Measurements from ENCODE around the gene CPT1B. TPM values are rescaled to one million over a fixed set of nuclear protein-coding genes. Genes with fewer than 3 reads are reported as not detected.

The CPT1B gene
- total and polyA plus RNA-seq, 2 of the 4 experiments (the other 2 are of a cell fraction): 0.36 to 1.8 TPM

- Histone ChIP-seq H3K23ac (ENCODE audit: low read depth, low read length) (peak within 1 kb of the TSS; percentile 2; the same call in 1 of the 2 replicates), H3K27me3 (ENCODE audit: control insufficient read depth, insufficient read depth, low read length) (no peaks in the 10 kb centered on the region), H3K4me3 (ENCODE audit: insufficient read depth, low read depth, low read length) (peak within 1 kb of the TSS; percentile 84), H3K4ac (ENCODE audit: low read depth, low read length) (peak within 1 kb of the TSS; percentile 96), H4K91ac (ENCODE audit: insufficient read depth, low read depth, low read length) (peak within 1 kb of the TSS; percentile 76; the same call in 1 of the 2 replicates), H3K4me1 (ENCODE audit: control insufficient read depth, insufficient read depth, low read length) (peaks cover 13% of the 10 kb centered on the region), H3K79me1 (ENCODE audit: low read depth in 1 of 2, low read length in 2 of 2) (peaks cover 11 to 46% of the 10 kb centered on the region in 2 experiments), H3K56ac (ENCODE audit: extremely low read depth, insufficient read depth, low read length) (peak within 1 kb of the TSS; percentile 83), H4K20me1 (ENCODE audit: insufficient read depth, low read length) (peaks cover 19% of the 10 kb centered on the region), H3K9ac (ENCODE audit: low read depth, low read length) (peak within 1 kb of the TSS; percentile 89), H2BK120ac (ENCODE audit: low read depth, low read length) (peak within 1 kb of the TSS; percentile 52; the same call in 1 of the 2 replicates), H2BK5ac (ENCODE audit: low read depth, low read length, poor library complexity, severe bottlenecking) (peak within 1 kb of the TSS; percentile 85), H3K9me3 (ENCODE audit: control insufficient read depth, insufficient read depth, low read length) (no peaks in the 10 kb centered on the region), H3K9me1 (ENCODE audit: insufficient read depth, low read length) (peaks cover 12% of the 10 kb centered on the region), H2AFZ (replicated peaks; ENCODE audit: low read length, poor library complexity) (peak within 1 kb of the TSS; percentile 96), H4K8ac (ENCODE audit: low read depth in 2 of 2, low read length in 2 of 2) (peak within 1 kb of the TSS; percentile 82 to 91; a peak in 3 of 4 replicates), H3K14ac (replicated peaks; ENCODE audit: low read depth, low read length) (peak within 1 kb of the TSS; percentile 92), H3K4me2 (ENCODE audit: low read depth, low read length) (peak within 1 kb of the TSS; percentile 90), H3K36me3 (ENCODE audit: control insufficient read depth, insufficient read depth, low read length) (peaks cover 24% of the 10 kb centered on the region), H3K18ac (ENCODE audit: low read depth, low read length) (peak within 1 kb of the TSS; percentile 48; the same call in 1 of the 2 replicates), H4K5ac (ENCODE audit: low read depth, low read length) (peak within 1 kb of the TSS; percentile 79), H2BK20ac (ENCODE audit: low read depth, low read length) (no peak within 1 kb of the TSS), H3K27ac (ENCODE audit: insufficient read depth, low read length) (peak within 1 kb of the TSS; percentile 96), H2AK9ac (replicated peaks; ENCODE audit: low read depth, low read length, poor library complexity) (peak within 1 kb of the TSS; percentile 99), H2BK15ac (ENCODE audit: low read depth, low read length) (no peak within 1 kb of the TSS), H2AK5ac (ENCODE audit: low read depth, low read length) (peak within 1 kb of the TSS; percentile 94)
- ChIA-PET CTCF (interaction anchor here (0.5 to 1.6 kb wide), 12 partner anchors 16 to 230 kb away, joined by 3 to 8 read pairs (median 4); partner anchors contain the start of genes CHKB, LMF2, NCAPH2 and SYCE3), POLR2A (ENCODE audit: unreplicated experiment) (interaction anchor here (0.6 to 0.7 kb wide), 3 partner anchors 17 to 54 kb away, joined by 3 to 4 read pairs (median 3); partner anchors contain the start of genes LMF2, NCAPH2 and SYCE3)
- no TSS peak for BruUV-seq (replicated peaks)
- DNase-seq (peak; percentile 97), ATAC-seq (ENCODE audit: low read depth) (peak; percentile 71)
- peak; percentile 63 for TF ChIP-seq CTCF (conservative IDR thresholded peaks at IDR 0.05; ENCODE audit: low read depth, low read length)
- peak; percentile 83 for TF ChIP-seq POLR2A (IDR thresholded peaks at IDR 0.05; ENCODE audit: low read depth, low read length)
- peak; percentile 47 for TF ChIP-seq RAD21 (IDR thresholded peaks at IDR 0.05; ENCODE audit: low read length)
- 0 out of 2 replicates have a peak, but pooled peaks have one; percentile 7 for TF ChIP-seq SMC3 (IDR thresholded peaks at IDR 0.05; ENCODE audit: low read depth, low read length)
- no peak for TF ChIP-seq RCOR1 (IDR thresholded peaks at IDR 0.05; ENCODE audit: insufficient replicate concordance, low read length)
- peak; percentile 98 for TF ChIP-seq USF2 (IDR thresholded peaks at IDR 0.05; ENCODE audit: low read depth, low read length)
- TF ChIP-seq RFX5 (IDR thresholded peaks at IDR 0.05; ENCODE audit: low read depth, low read length): no peak
- peak; percentile 78; the same call in 1 of the 2 replicates for TF ChIP-seq MXI1 (IDR thresholded peaks at IDR 0.05; ENCODE audit: borderline replicate concordance, low read depth, low read length)
- TF ChIP-seq MAFK (IDR thresholded peaks at IDR 0.05; ENCODE audit: low read depth, low read length): peak; percentile 74
- TF ChIP-seq BHLHE40 (IDR thresholded peaks at IDR 0.05; ENCODE audit: low read depth, low read length): peak; percentile 63; the same call in 1 of the 2 replicates
- peak; percentile 70; the same call in 1 of the 2 replicates for TF ChIP-seq MAZ (IDR thresholded peaks at IDR 0.05; ENCODE audit: borderline replicate concordance, low read depth, low read length)
- WGBS, 2 experiments (ENCODE audit: extremely low coverage in 2 of 2, insufficient read length in 1 of 2): 1% methylated on average over 63 of the region's 84 CpGs; no CpG with 5 or more reads in 1 of the 2 experiments
- intact Hi-C loops (cut with micrococcal nuclease) (loop anchor here (5.0 kb wide), 1 partner anchor 57 kb away; the partner anchor contains the start of gene CHKB), dilution Hi-C loops (cut with HindIII; ENCODE audit: low sequenced_read_pairs, unreplicated experiment) (no loop called here), in situ Hi-C loops (cut with MboI; ENCODE audit: low sequenced_read_pairs) (loop anchor here (5.0 kb wide), 1 partner anchor 52 kb away; the partner anchor contains the start of gene CPT1B)
Observed at GRCh38 chr22:50525104-50525857, 52.9 kb downstream of the CPT1B start, which contains the start of gene SCO2. SCO2 (minus strand) TSS chr22:50525598; CDS start chr22:50524411, 1,187 bp downstream.

All from IMR-90 (cell line).